ENCODE data around the gene RBMS1. TPM values are rescaled to one million over a fixed set of nuclear protein-coding genes. Genes with fewer than 3 reads are reported as not detected.
A peak's percentile ranks its signal among the peaks of the same experiment; 100 is the strongest.
"Not testable (repeated sequence)": the region's sequence is repeated elsewhere in the genome, so short reads cannot be mapped to it uniquely, and the experiment has no call there.

RBMS1 gene
- total RNA-seq, 5 donors from 2014 or later (not counting 1 experiment from before 2014, with no cell fraction given) = 94.2 to 137 (median 105) TPM

GRCh38 chr2:160488289-160488688 lies 5.3 kb downstream of the RBMS1 start:
- not testable (repeated sequence) for ATAC-seq (replicated peaks in 1 of 4); H3K27me3 ChIP-seq (replicated peaks in 1 of 2; ENCODE audit: control insufficient read depth in 2 of 2, extremely low read depth in 1 of 2, insufficient read depth in 2 of 2, low read length in 1 of 2); H3K36me3 ChIP-seq (ENCODE audit: control insufficient read depth in 2 of 2, extremely low read depth in 1 of 2, insufficient read depth in 1 of 2, low read length in 1 of 2); H3K36me3 Mint-ChIP-seq; H3K27ac ChIP-seq (ENCODE audit: low read length); DNase-seq; H3K9me3 Mint-ChIP-seq; H3K27me3 Mint-ChIP-seq; H3K9me3 ChIP-seq; H3K4me3 ChIP-seq (ENCODE audit: control insufficient read depth in 1 of 2, extremely low read depth in 1 of 2, low read length in 1 of 2)
- 85% methylated on average over 8 of the region's 12 CpGs for WGBS (ENCODE audit: insufficient coverage)
- Mint-ChIP-seq H3K4me3 (peak overlapping the region in 1 of 3 donors; percentile 47), H3K27ac (peak overlapping the region; percentile 83 to 91), H3K4me1 (peaks cover 72 to 77% (median 75%) of the 10 kb centered on the region in 3 donors)
- POLR2A ChIA-PET = interaction anchor here in 1 of 2 donors (0.6 kb wide), 1 partner anchor 10 kb away, joined by 5 read pairs; no protein-coding TSS in a partner anchor
- H3K4me1 ChIP-seq (ENCODE audit: control insufficient read depth in 1 of 2, extremely low read depth in 1 of 2, insufficient read depth in 2 of 2, low read length in 2 of 2) = peaks cover 24 to 65% of the 10 kb centered on the region in 2 experiments
- CTCF ChIA-PET = interaction anchor here in 1 of 2 donors (1.0 to 1.4 kb wide), 2 partner anchors 35 to 59 kb away, joined by 3 to 4 read pairs; no protein-coding TSS in a partner anchor

- CTCF ChIA-PET = interaction anchor here in 1 of 2 donors (1.5 to 2.0 kb wide), 2 partner anchors 20 to 58 kb away, joined by 4 to 11 read pairs; no protein-coding TSS in a partner anchor
- peaks cover 19 to 75% of the 10 kb centered on the region in 2 experiments for H3K4me1 ChIP-seq (ENCODE audit: control insufficient read depth in 1 of 2, extremely low read depth in 1 of 2, insufficient read depth in 2 of 2, low read length in 2 of 2)
Measured at GRCh38 chr2:160486341-160486740, 7.3 kb downstream of the RBMS1 start.

GRCh38 chr2:160484859-160485520 lies 8.6 kb downstream of the RBMS1 start:
- Mint-ChIP-seq H3K4me1 (peaks cover 69 to 81% (median 74%) of the 10 kb centered on the region in 3 donors), H3K4me3 (peak overlapping the region; percentile 59 to 80 (median 63)), H3K36me3 (no peaks in the 10 kb centered on the region), H3K27me3 (no peaks in the 10 kb centered on the region), H3K27ac (peak overlapping the region; percentile 86 to 93), H3K9me3 (no peaks in the 10 kb centered on the region)
- Histone ChIP-seq H3K4me1 (ENCODE audit: control insufficient read depth in 1 of 2, extremely low read depth in 1 of 2, insufficient read depth in 2 of 2, low read length in 2 of 2) (peaks cover 25 to 77% of the 10 kb centered on the region in 2 experiments), H3K4me3 (ENCODE audit: control insufficient read depth in 1 of 2, extremely low read depth in 1 of 2, low read length in 1 of 2) (peak overlapping the region in 1 of 2 donors; percentile 11), H3K27ac (ENCODE audit: low read length) (peak overlapping the region; percentile 60), H3K27me3 (replicated peaks in 1 of 2; ENCODE audit: control insufficient read depth in 2 of 2, extremely low read depth in 1 of 2, insufficient read depth in 2 of 2, low read length in 1 of 2) (no peaks in the 10 kb centered on the region), H3K36me3 (ENCODE audit: control insufficient read depth in 2 of 2, extremely low read depth in 1 of 2, insufficient read depth in 1 of 2, low read length in 1 of 2) (no peaks in the 10 kb centered on the region), H3K9me3 (no peaks in the 10 kb centered on the region)
- peak in 2 of 35 experiments; percentile 8 to 52 for DNase-seq
- peak; percentile 36 to 65 (median 52) for ATAC-seq (replicated peaks in 1 of 4)
- CTCF ChIA-PET = interaction anchor here (0.6 to 1.0 kb wide), 4 partner anchors 13 to 78 kb away, joined by 3 to 4 read pairs (median 3); no protein-coding TSS in a partner anchor
- POLR2A ChIA-PET = interaction anchor here (0.7 to 1.0 kb wide), 3 partner anchors 11 to 54 kb away, joined by 3 to 6 read pairs (median 5); no protein-coding TSS in a partner anchor
- 61% methylated on average over 3 of the region's 8 CpGs for whole genome bisulfite sequencing (ENCODE audit: insufficient coverage)

More at GRCh38 chr2:160486341-160486740, 7.3 kb downstream of the RBMS1 start:
- H3K27me3 ChIP-seq (replicated peaks in 1 of 2; ENCODE audit: control insufficient read depth in 2 of 2, extremely low read depth in 1 of 2, insufficient read depth in 2 of 2, low read length in 1 of 2) = no peaks in the 10 kb centered on the region
- H3K27ac ChIP-seq (ENCODE audit: low read length) = no peak overlapping the region
- Mint-ChIP-seq H3K36me3 (no peaks in the 10 kb centered on the region), H3K27me3 (no peaks in the 10 kb centered on the region), H3K9me3 (no peaks in the 10 kb centered on the region), H3K27ac (peak overlapping the region; percentile 86 to 93), H3K4me3 (no peak overlapping the region), H3K4me1 (peaks cover 76 to 82% (median 80%) of the 10 kb centered on the region in 3 donors)
- H3K4me3 ChIP-seq (ENCODE audit: control insufficient read depth in 1 of 2, extremely low read depth in 1 of 2, low read length in 1 of 2) = no peak overlapping the region
- POLR2A ChIA-PET = interaction anchor here in 1 of 2 donors (0.5 kb wide), 1 partner anchor 88 kb away, joined by 3 read pairs; no protein-coding TSS in a partner anchor
- ATAC-seq (replicated peaks in 1 of 4) (no peak), DNase-seq (no peak)
- 100% methylated on average over 1 of the region's 1 CpG for WGBS (ENCODE audit: insufficient coverage)
- no peaks in the 10 kb centered on the region for H3K9me3 ChIP-seq
- no peaks in the 10 kb centered on the region for H3K36me3 ChIP-seq (ENCODE audit: control insufficient read depth in 2 of 2, extremely low read depth in 1 of 2, insufficient read depth in 1 of 2, low read length in 1 of 2)

GRCh38 chr2:160482673-160483072 lies 10.9 kb downstream of the RBMS1 start:
- ChIA-PET CTCF (no interaction called here), POLR2A (interaction anchor here in 1 of 2 donors (1.1 kb wide), 1 partner anchor 9 kb away, joined by 3 read pairs; no protein-coding TSS in a partner anchor)
- H3K27me3 Mint-ChIP-seq = no peaks in the 10 kb centered on the region
- ATAC-seq (replicated peaks in 1 of 4) = peak; percentile 90 to 98 (median 96)
- no peaks in the 10 kb centered on the region for H3K9me3 ChIP-seq
- no peaks in the 10 kb centered on the region for H3K9me3 Mint-ChIP-seq
- H3K36me3 Mint-ChIP-seq = peaks cover 4% of the 10 kb centered on the region
- H3K27ac Mint-ChIP-seq = peak overlapping the region; percentile 91 to 95
- no peak overlapping the region for H3K4me3 ChIP-seq (ENCODE audit: control insufficient read depth in 1 of 2, extremely low read depth in 1 of 2, low read length in 1 of 2)
- H3K4me1 ChIP-seq (ENCODE audit: control insufficient read depth in 1 of 2, extremely low read depth in 1 of 2, insufficient read depth in 2 of 2, low read length in 2 of 2) = peaks cover 31 to 66% of the 10 kb centered on the region in 2 experiments
- WGBS (ENCODE audit: insufficient coverage) = no CpG with 5 or more reads among the region's 2 CpGs
- no peaks in the 10 kb centered on the region for H3K36me3 ChIP-seq (ENCODE audit: control insufficient read depth in 2 of 2, extremely low read depth in 1 of 2, insufficient read depth in 1 of 2, low read length in 1 of 2)
- peak in 28 of 35 experiments; percentile 11 to 79 (median 38) for DNase-seq
- peak overlapping the region; percentile 43 to 52 (median 51) for H3K4me3 Mint-ChIP-seq
- H3K27me3 ChIP-seq (replicated peaks in 1 of 2; ENCODE audit: control insufficient read depth in 2 of 2, extremely low read depth in 1 of 2, insufficient read depth in 2 of 2, low read length in 1 of 2) = no peaks in the 10 kb centered on the region
- H3K4me1 Mint-ChIP-seq = peaks cover 72 to 85% (median 83%) of the 10 kb centered on the region in 3 donors
- peak overlapping the region; percentile 71 for H3K27ac ChIP-seq (ENCODE audit: low read length)

GRCh38 chr2:160479269-160479668 lies 14.3 kb downstream of the RBMS1 start:
- peak overlapping the region; percentile 76 to 86 for H3K27ac Mint-ChIP-seq
- H3K4me3 Mint-ChIP-seq = peak overlapping the region in 1 of 3 donors; percentile 37
- ChIA-PET POLR2A (interaction anchor here in 1 of 2 donors (0.8 kb wide), 1 partner anchor 10 kb away, joined by 3 read pairs; no protein-coding TSS in a partner anchor), CTCF (no interaction called here)
- peaks cover 66 to 81% (median 70%) of the 10 kb centered on the region in 3 donors for H3K4me1 Mint-ChIP-seq
- no peaks in the 10 kb centered on the region for H3K9me3 ChIP-seq
- DNase-seq (no peak), ATAC-seq (replicated peaks in 1 of 4) (no peak)
- peak overlapping the region; percentile 11 for H3K27ac ChIP-seq (ENCODE audit: low read length)
- no peaks in the 10 kb centered on the region for H3K27me3 ChIP-seq (replicated peaks in 1 of 2; ENCODE audit: control insufficient read depth in 2 of 2, extremely low read depth in 1 of 2, insufficient read depth in 2 of 2, low read length in 1 of 2)
- peaks cover 6% of the 10 kb centered on the region for H3K36me3 Mint-ChIP-seq
- 96% methylated on average over 3 of the region's 3 CpGs for WGBS (ENCODE audit: insufficient coverage)
- no peaks in the 10 kb centered on the region for H3K27me3 Mint-ChIP-seq
- H3K9me3 Mint-ChIP-seq = no peaks in the 10 kb centered on the region
- no peaks in the 10 kb centered on the region for H3K36me3 ChIP-seq (ENCODE audit: control insufficient read depth in 2 of 2, extremely low read depth in 1 of 2, insufficient read depth in 1 of 2, low read length in 1 of 2)
- H3K4me3 ChIP-seq (ENCODE audit: control insufficient read depth in 1 of 2, extremely low read depth in 1 of 2, low read length in 1 of 2) = no peak overlapping the region
- H3K4me1 ChIP-seq (ENCODE audit: control insufficient read depth in 1 of 2, extremely low read depth in 1 of 2, insufficient read depth in 2 of 2, low read length in 2 of 2) = peaks cover 29 to 42% of the 10 kb centered on the region in 2 experiments

GRCh38 chr2:160478660-160479059 lies 14.9 kb downstream of the RBMS1 start:
- H3K27me3 Mint-ChIP-seq = no peaks in the 10 kb centered on the region
- no peaks in the 10 kb centered on the region for H3K36me3 ChIP-seq (ENCODE audit: control insufficient read depth in 2 of 2, extremely low read depth in 1 of 2, insufficient read depth in 1 of 2, low read length in 1 of 2)
- ATAC-seq (replicated peaks in 1 of 4) (no peak), DNase-seq (no peak)
- no peak overlapping the region for H3K4me3 Mint-ChIP-seq
- H3K4me3 ChIP-seq (ENCODE audit: control insufficient read depth in 1 of 2, extremely low read depth in 1 of 2, low read length in 1 of 2) = no peak overlapping the region
- H3K9me3 Mint-ChIP-seq = no peaks in the 10 kb centered on the region
- 88% methylated on average over 5 of the region's 6 CpGs for WGBS (ENCODE audit: insufficient coverage)
- peak overlapping the region; percentile 76 to 86 for H3K27ac Mint-ChIP-seq
- H3K4me1 Mint-ChIP-seq = peaks cover 67 to 81% (median 70%) of the 10 kb centered on the region in 3 donors
- ChIA-PET POLR2A (interaction anchor here in 1 of 2 donors (0.8 kb wide), 1 partner anchor 9 kb away, joined by 3 read pairs; no protein-coding TSS in a partner anchor), CTCF (no interaction called here)
- peaks cover 6% of the 10 kb centered on the region for H3K36me3 Mint-ChIP-seq
- H3K27ac ChIP-seq (ENCODE audit: low read length) = no peak overlapping the region
- H3K4me1 ChIP-seq (ENCODE audit: control insufficient read depth in 1 of 2, extremely low read depth in 1 of 2, insufficient read depth in 2 of 2, low read length in 2 of 2) = peaks cover 25 to 38% of the 10 kb centered on the region in 2 experiments
- H3K27me3 ChIP-seq (replicated peaks in 1 of 2; ENCODE audit: control insufficient read depth in 2 of 2, extremely low read depth in 1 of 2, insufficient read depth in 2 of 2, low read length in 1 of 2) = no peaks in the 10 kb centered on the region
- H3K9me3 ChIP-seq = no peaks in the 10 kb centered on the region

All from T-cell (primary cell).